ENCODE data around the gene TSPAN17. TPM values are rescaled to one million over a fixed set of nuclear protein-coding genes. Genes with fewer than 3 reads are reported as not detected.

The TSPAN17 gene
- total and polyA plus RNA-seq, 2 donors from 2014 or later = 32.1 to 34.3 TPM

DNA sequence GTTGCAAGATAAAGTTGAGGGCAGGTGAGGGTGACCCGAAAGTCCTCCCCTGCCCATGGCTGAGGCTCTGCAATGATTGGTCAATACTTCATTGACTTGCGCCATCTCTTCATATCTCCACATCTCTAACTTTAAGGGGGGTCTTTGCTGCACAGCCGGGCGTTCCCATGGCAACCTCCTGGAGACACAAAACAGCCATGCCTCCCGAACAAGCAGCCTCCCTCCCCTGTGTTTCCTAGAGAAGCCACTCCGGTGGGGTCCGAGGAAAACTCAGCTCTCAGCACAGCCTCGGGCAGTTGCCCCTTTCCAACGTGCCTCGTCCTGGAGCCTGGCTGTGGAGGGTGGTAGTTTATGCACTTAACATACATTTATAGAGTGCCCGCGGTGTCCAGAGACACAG is 57.5 kb downstream of the TSPAN17 start:
- Histone ChIP-seq H3K27me3 (ENCODE audit: control insufficient read depth, insufficient read depth, low read length) (no peaks in the 10 kb centered on the region), H3K27ac (ENCODE audit: low read depth in 2 of 2, low read length in 2 of 2) (no peak overlapping the region), H3K9ac (ENCODE audit: low read length in 3 of 3) (no peak overlapping the region), H3K36me3 (ENCODE audit: control insufficient read depth in 2 of 3, insufficient read depth in 3 of 3, low read length in 3 of 3) (no peaks in the 10 kb centered on the region), H3K9me3 (ENCODE audit: control insufficient read depth in 2 of 3, insufficient read depth in 1 of 3, low read length in 3 of 3) (no peaks in the 10 kb centered on the region), H3K4me1 (ENCODE audit: control insufficient read depth in 2 of 3, insufficient read depth in 2 of 3, low read depth in 1 of 3, low read length in 3 of 3) (no peaks in the 10 kb centered on the region), H3K4me3 (ENCODE audit: low read length in 3 of 3) (no peak overlapping the region)
- TF ChIP-seq CTCF (IDR thresholded peaks at IDR 0.05; ENCODE audit: borderline replicate concordance, extremely low read depth, insufficient read depth) = no peak
- DNase-seq = no peak
- FAIRE-seq = no peak
- intact Hi-C loops (cut with DNase I) = no loop called here

Small RNAs within 50 kb of the gene (microRNA-seq; reads per million reads assigned to microRNA genes)
- not detected for gene MIR4281

Other genes with a start within 250 kb of the TSPAN17 start
- gene CLTB, start 230.9 kb upstream of the TSPAN17 start, total RNA-seq = 76.3 TPM
- gene CLTB, start 230.9 kb upstream of the TSPAN17 start, polyA plus RNA-seq (ENCODE audit: insufficient read depth, low read depth, low replicate concordance) = 151 TPM
- gene FAF2, start 199.1 kb upstream of the TSPAN17 start, total RNA-seq = 31.7 TPM
- gene FAF2, start 199.1 kb upstream of the TSPAN17 start, polyA plus RNA-seq (ENCODE audit: insufficient read depth, low read depth, low replicate concordance) = 11.1 TPM
- 61.8 TPM for gene RNF44, start 110.1 kb upstream of the TSPAN17 start, total RNA-seq
- gene RNF44, start 110.1 kb upstream of the TSPAN17 start, polyA plus RNA-seq (ENCODE audit: insufficient read depth, low read depth, low replicate concordance) = 12.5 TPM
- gene CDHR2, start 98.1 kb upstream of the TSPAN17 start, total RNA-seq = 4.2 TPM
- 8.0 TPM for gene CDHR2, start 98.1 kb upstream of the TSPAN17 start, polyA plus RNA-seq (ENCODE audit: insufficient read depth, low read depth, low replicate concordance)
- gene GPRIN1, start 37.3 kb upstream of the TSPAN17 start, total RNA-seq = 1.3 TPM
- gene GPRIN1, start 37.3 kb upstream of the TSPAN17 start, polyA plus RNA-seq (ENCODE audit: insufficient read depth, low read depth, low replicate concordance) = 0.45 TPM
- not detected for gene SNCB, start 16.9 kb upstream of the TSPAN17 start, total RNA-seq
- gene SNCB, start 16.9 kb upstream of the TSPAN17 start, polyA plus RNA-seq (ENCODE audit: insufficient read depth, low read depth, low replicate concordance) = not detected
- gene EIF4E1B, start 16.8 kb upstream of the TSPAN17 start, total RNA-seq = not detected
- not detected for gene EIF4E1B, start 16.8 kb upstream of the TSPAN17 start, polyA plus RNA-seq (ENCODE audit: insufficient read depth, low read depth, low replicate concordance)
- gene UNC5A, start 163.1 kb downstream of the TSPAN17 start, total RNA-seq = 1.5 TPM
- gene UNC5A, start 163.1 kb downstream of the TSPAN17 start, polyA plus RNA-seq (ENCODE audit: insufficient read depth, low read depth, low replicate concordance) = not detected